Spleen (tissue), 11 donors: ENCODE measurements around the gene TMEM167B. TPM values are rescaled to one million over a fixed set of nuclear protein-coding genes. Genes with fewer than 3 reads are reported as not detected.
A peak's percentile ranks its signal among the peaks of the same experiment; 100 is the strongest.

Experiments used
- DNase-seq: peaks from one replicate; pipeline ENCODE4 v3.0.0-alpha.2; 2020
- H3K27ac ChIP-seq, 8 donors: fragments of 200-600 bp; sonication (generic) in 7 of 8; 1 replicate in 4 of 8; 2 replicates in 4 of 8; pipeline versions ENCODE4 v1.5.0 to v1.8.0; 2016 to 2021; ENCODE audit warnings: inconsistent platforms in 4 of 8, mild to moderate bottlenecking in 4 of 8, moderate library complexity in 1 of 8
- H3K27me3 ChIP-seq, 7 donors: fragments of 200-600 bp; sonication (generic) in 6 of 7; replicated peaks in 1 of 7; 1 replicate in 4 of 7; 2 replicates in 3 of 7; pipeline versions ENCODE4 v1.5.0 to v1.8.0; 2016 to 2021; ENCODE audit warnings: inconsistent platforms in 3 of 7, mild to moderate bottlenecking in 1 of 7
- H3K36me3 ChIP-seq, 6 donors: fragments of 200-600 bp; sonication (generic) in 5 of 6; 1 replicate in 4 of 6; 2 replicates in 2 of 6; pipeline versions ENCODE4 v1.5.0 to v1.8.0; 2016 to 2021; ENCODE audit warnings: inconsistent platforms in 2 of 6
- H3K4me1 ChIP-seq, 6 donors: fragments of 200-600 bp; sonication (generic) in 5 of 6; 1 replicate in 3 of 6; 2 replicates in 3 of 6; pipeline versions ENCODE4 v1.5.0 to v1.8.0; 2016 to 2021; ENCODE audit warnings: inconsistent platforms in 3 of 6
- H3K4me3 ChIP-seq, 8 donors: fragments of 200-600 bp; sonication (generic) in 7 of 8; 1 replicate in 4 of 8; 2 replicates in 4 of 8; pipeline versions ENCODE4 v1.5.0 to v1.8.0; 2016 to 2021; ENCODE audit warnings: inconsistent platforms in 4 of 8, mild to moderate bottlenecking in 4 of 8, moderate library complexity in 2 of 8
- H3K9me3 ChIP-seq, 8 donors: fragments of 200-600 bp; sonication (generic) in 7 of 8; 1 replicate in 4 of 8; 2 replicates in 4 of 8; pipeline versions ENCODE4 v1.5.0 to v1.8.0; 2016 to 2021; ENCODE audit warnings: inconsistent platforms in 4 of 8
- POLR2A ChIP-seq, 3 donors: fragments of 450-650 bp; IDR thresholded peaks; one replicate each; pipeline ENCODE4 v1.5.1; 2017; ENCODE audit warnings: antibody characterized with exemption in 3 of 3, mild to moderate bottlenecking in 1 of 3
- POLR2AphosphoS5 ChIP-seq, 3 donors: sonication (generic); formaldehyde crosslinking; IDR thresholded peaks; one replicate each; pipeline ENCODE4 v1.5.1; 2017; ENCODE audit warnings: antibody characterized with exemption in 3 of 3
- WGBS, 5 donors: extraction: QIAGEN DNeasy Blood & Tissue Kit in 3 of 5; methylation state at CpG; one replicate each; pipeline versions ENCODE4 v1.1.5 to v1.1.7; 2013 to 2018; 5-methylcytosine and 5-hydroxymethylcytosine counted together
- intact Hi-C: fragments of 100-400 bp; cut with DNase I; formaldehyde crosslinking; loops from one replicate; pipeline ENCODE4 v1.15.0; 2023; ENCODE audit warnings: low total_unique reads
- polyA plus RNA-seq, 3 donors: library from polyadenylated mRNA; stranded (reverse); fragments of 200-250 nt; gene quantifications; one replicate each; pipeline ENCODE4 v1.2.1, GENCODE V29; 2013
- total RNA-seq, 7 donors: library from RNA; depleted of rRNA in 3 of 7; stranded (reverse); fragments of >200 nt in 3 of 7; fragmentation: NEBNext Ultra II Directional in 4 of 7; extraction: Animal tissue kit (Norgen Biotek cat#: 25700) in 4 of 7; gene quantifications; one replicate each; pipeline versions ENCODE4 v1.1.0 to v1.2.1, GENCODE V29; 2016 to 2021
- TF ChIP-seq, protein P1 (sequence below), 11 experiments: fragments of 200-600 bp in 7 of 11; fragments of 450-650 bp in 4 of 11; sonication (generic) in 4 of 11; IDR thresholded peaks in 8 of 11; conservative IDR thresholded peaks in 3 of 11; 1 replicate in 7 of 11; 2 replicates in 4 of 11; pipeline versions ENCODE4 v1.4.0 to v1.8.0; 2016 to 2021; ENCODE audit warnings: antibody characterized with exemption in 11 of 11, inconsistent platforms in 4 of 11, mild to moderate bottlenecking in 1 of 11
- donor health status: healthy with polysubstance abuse.
- donor health status: DM: no; HTN: no; CAD: no; lungs with moderate emphysema.
- donor health status: DM: no; HTN: no; CAD: no.
- donor health status: Bipolar disorder and iron deficiency.
- donor health status: healthy.
- donor health status: DM: no; HTN: no; CAD: no.
- donor health status: DM: yes; HTN: yes; CAD: no.

Gene TMEM167B
- total and polyA plus RNA-seq, 10 donors = 19.1 to 48.2 (median 31.4) TPM

- intact Hi-C loops = no loop called here
- Histone ChIP-seq H3K9me3 (no peaks in the 10 kb centered on the region), H3K27me3 (peaks cover 0 to 41% (median 25%) of the 10 kb centered on the region in 7 donors), H3K27ac (peak overlapping the region in 2 of 8 donors; percentile 53 to 69), H3K36me3 (no peaks in the 10 kb centered on the region), H3K4me1 (peaks cover 9 to 38% (median 28%) of the 10 kb centered on the region in 6 donors), H3K4me3 (peak overlapping the region in 7 of 8 donors; percentile 14 to 77 (median 46))
- TF ChIP-seq POLR2A (IDR thresholded peaks at IDR 0.05) (no peak), POLR2AphosphoS5 (IDR thresholded peaks at IDR 0.05) (peak; percentile 62 to 76 (median 74))
- TF ChIP-seq, protein P1, sequence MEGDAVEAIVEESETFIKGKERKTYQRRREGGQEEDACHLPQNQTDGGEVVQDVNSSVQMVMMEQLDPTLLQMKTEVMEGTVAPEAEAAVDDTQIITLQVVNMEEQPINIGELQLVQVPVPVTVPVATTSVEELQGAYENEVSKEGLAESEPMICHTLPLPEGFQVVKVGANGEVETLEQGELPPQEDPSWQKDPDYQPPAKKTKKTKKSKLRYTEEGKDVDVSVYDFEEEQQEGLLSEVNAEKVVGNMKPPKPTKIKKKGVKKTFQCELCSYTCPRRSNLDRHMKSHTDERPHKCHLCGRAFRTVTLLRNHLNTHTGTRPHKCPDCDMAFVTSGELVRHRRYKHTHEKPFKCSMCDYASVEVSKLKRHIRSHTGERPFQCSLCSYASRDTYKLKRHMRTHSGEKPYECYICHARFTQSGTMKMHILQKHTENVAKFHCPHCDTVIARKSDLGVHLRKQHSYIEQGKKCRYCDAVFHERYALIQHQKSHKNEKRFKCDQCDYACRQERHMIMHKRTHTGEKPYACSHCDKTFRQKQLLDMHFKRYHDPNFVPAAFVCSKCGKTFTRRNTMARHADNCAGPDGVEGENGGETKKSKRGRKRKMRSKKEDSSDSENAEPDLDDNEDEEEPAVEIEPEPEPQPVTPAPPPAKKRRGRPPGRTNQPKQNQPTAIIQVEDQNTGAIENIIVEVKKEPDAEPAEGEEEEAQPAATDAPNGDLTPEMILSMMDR (IDR thresholded peaks at IDR 0.05 in 8 of 11, conservative IDR thresholded peaks at IDR 0.05 in 3 of 11) = peak; percentile 84 to 99 (median 98)
- 4 to 8% (median 6%) methylated on average over 31 of the region's 31 CpGs for WGBS, 5 donors
- peak; percentile 97 for DNase-seq
These were observed 22.2 kb downstream of the TMEM167B start for GRCh38 chr1:109112652-109113285.

DNA sequence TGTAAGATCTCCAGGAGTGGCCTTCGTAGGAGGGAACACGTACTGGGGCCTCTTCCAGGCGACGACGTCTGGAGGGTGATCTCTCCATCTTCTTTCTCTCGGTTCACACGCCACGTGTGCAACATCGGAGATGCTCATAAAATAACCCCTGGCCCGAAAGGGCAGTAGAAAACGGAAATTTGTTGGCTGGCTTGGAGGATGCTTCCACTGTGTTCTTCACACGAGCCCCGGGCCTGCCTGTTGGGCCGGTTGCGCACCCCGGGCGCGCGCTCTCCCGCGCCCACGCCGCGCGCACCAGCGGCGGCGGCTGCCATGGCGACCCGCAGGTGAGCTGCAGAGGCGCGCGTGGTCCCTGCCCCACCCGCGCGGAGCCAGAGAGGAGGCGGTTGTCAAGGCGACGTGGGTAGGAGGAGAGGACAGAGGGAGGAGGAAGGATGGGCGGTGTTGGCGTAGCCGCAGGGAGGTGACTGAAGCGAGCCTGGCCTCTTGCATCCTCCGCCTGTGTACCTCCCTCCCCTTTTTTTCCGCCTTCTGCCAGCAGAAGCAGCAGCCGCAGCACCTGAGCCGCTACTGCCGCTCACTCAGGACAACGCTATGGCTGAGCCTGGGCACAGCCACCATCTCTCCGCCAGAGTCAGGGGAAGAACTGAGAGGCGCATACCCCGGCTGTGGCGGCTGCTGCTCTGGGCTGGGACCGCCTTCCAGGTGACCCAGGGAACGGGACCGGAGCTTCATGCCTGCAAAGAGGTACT lies 23.2 kb downstream of the TMEM167B start, which contains the start of gene ELAPOR1:
Gene ELAPOR1 (plus strand): TSS at position 526 of the 752 bp plus-strand sequence. CDS start 69 bp downstream, at position 595.
- 1 to 2% (median 2%) methylated on average over 34 to 56 of the region's 56 CpGs for WGBS, 5 donors
- Histone ChIP-seq H3K9me3 (no peaks in the 10 kb centered on the region), H3K4me1 (peaks cover 9 to 38% (median 28%) of the 10 kb centered on the region in 6 donors), H3K4me3 (peak within 1 kb of the TSS; percentile 14 to 77 (median 44)), H3K36me3 (no peaks in the 10 kb centered on the region), H3K27ac (peak within 1 kb of the TSS in 2 of 8 donors; percentile 53 to 69), H3K27me3 (peaks cover 0 to 46% (median 25%) of the 10 kb centered on the region in 7 donors)
- intact Hi-C loops = no loop called here
- TF ChIP-seq POLR2AphosphoS5 (IDR thresholded peaks at IDR 0.05) = peak; percentile 32 to 70 (median 63)
- TF ChIP-seq, protein P1 (IDR thresholded peaks at IDR 0.05 in 8 of 11, conservative IDR thresholded peaks at IDR 0.05 in 3 of 11) = no peak
- peak; percentile 94 for DNase-seq

DNA sequence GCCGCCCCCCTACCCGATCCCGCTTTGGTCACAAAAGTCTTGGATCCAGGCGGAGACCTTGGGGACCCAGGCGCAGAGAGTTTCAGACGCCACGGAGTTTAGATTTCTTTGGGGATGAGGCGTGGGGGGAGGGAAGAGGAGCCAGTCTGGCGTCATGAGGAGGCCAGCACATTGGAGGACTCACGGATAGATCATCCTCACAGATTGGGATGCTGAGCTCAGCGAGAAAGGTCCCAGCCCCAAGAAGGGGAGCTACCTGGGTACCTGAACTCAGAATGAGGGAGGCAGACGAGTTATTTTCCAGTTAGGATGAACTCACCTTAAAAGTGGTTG lies 23.7 kb downstream of the TMEM167B start:
- 8 to 14% (median 9%) methylated on average over 12 of the region's 12 CpGs for WGBS, 5 donors
- H3K36me3 ChIP-seq = no peaks in the 10 kb centered on the region
- DNase-seq = no peak
- H3K4me1 ChIP-seq = peaks cover 9 to 38% (median 28%) of the 10 kb centered on the region in 6 donors
- peaks cover 0 to 46% (median 25%) of the 10 kb centered on the region in 7 donors for H3K27me3 ChIP-seq
- H3K4me3 ChIP-seq = peak overlapping the region in 7 of 8 donors; percentile 35 to 77 (median 46)
- TF ChIP-seq, protein P1 (IDR thresholded peaks at IDR 0.05 in 8 of 11, conservative IDR thresholded peaks at IDR 0.05 in 3 of 11) = no peak
- TF ChIP-seq POLR2A (IDR thresholded peaks at IDR 0.05) (no peak), POLR2AphosphoS5 (IDR thresholded peaks at IDR 0.05) (no peak)
- no peaks in the 10 kb centered on the region for H3K9me3 ChIP-seq
- H3K27ac ChIP-seq = peak overlapping the region in 2 of 8 donors; percentile 48 to 69
- intact Hi-C loops = no loop called here

DNA sequence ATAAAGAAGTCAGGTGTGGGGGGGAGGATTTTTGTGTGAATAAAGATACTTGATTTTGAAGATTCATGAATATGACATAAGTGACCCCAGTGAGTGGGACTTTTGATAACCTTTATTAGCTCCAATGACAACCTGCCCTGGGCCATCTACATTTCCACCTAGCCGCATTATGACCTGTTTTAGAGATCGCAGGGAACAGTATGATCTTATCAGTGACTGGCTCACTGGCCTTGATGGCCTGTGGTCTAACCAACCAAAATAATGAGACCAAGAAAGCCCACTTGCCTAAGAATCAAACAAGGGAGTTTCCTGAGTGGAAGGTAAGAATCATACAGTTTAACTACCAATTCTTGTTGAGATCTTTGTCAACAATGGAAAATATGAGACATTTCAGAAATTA lies 25.1 kb downstream of the TMEM167B start:
- TF ChIP-seq POLR2A (IDR thresholded peaks at IDR 0.05) = no peak
- no peak for TF ChIP-seq POLR2AphosphoS5 (IDR thresholded peaks at IDR 0.05)
- TF ChIP-seq, protein P1 (IDR thresholded peaks at IDR 0.05 in 8 of 11, conservative IDR thresholded peaks at IDR 0.05 in 3 of 11) = no peak
- peaks cover 9 to 38% (median 28%) of the 10 kb centered on the region in 6 donors for H3K4me1 ChIP-seq
- intact Hi-C loops = no loop called here
- H3K27me3 ChIP-seq = peaks cover 0 to 46% (median 25%) of the 10 kb centered on the region in 7 donors
- DNase-seq = no peak
- H3K36me3 ChIP-seq = no peaks in the 10 kb centered on the region
- H3K9me3 ChIP-seq = no peaks in the 10 kb centered on the region
- H3K27ac ChIP-seq = no peak overlapping the region
- WGBS, 5 donors = 73 to 90% (median 87%) methylated on average over 2 of the region's 2 CpGs
- H3K4me3 ChIP-seq = no peak overlapping the region
